ENCODE measurements around the gene MDN1.

DNA sequence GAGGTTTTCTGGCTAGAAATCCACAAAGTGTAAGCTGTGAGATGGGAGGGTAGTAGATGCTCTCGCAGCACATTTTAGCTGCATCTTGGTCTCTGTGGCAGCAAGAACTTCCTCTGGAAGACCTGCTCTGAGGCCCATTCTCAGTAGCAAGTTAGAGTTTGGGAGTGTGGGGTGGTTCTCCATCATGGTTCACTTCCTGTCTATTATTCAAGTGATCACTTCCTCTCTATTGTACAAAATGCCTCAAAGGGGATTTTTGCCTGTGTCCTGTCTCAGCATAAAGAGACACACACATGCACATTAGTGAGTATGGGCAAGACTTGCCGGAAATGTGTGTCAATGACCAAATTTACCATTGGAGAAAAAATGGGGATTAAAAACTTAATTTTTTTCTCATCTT is 223.5 kb downstream of the MDN1 start:
- TF ChIP-seq CTCF (IDR thresholded peaks at IDR 0.05; ENCODE audit: low read depth, low read length) (no peak), EZH2phosphoT487 (IDR thresholded peaks at IDR 0.05; ENCODE audit: low read depth) (no peak)

Data from OCI-LY3 (cell line).